ENCODE data around the gene L3MBTL4.
"Not testable (repeated sequence)": the region's sequence is repeated elsewhere in the genome, so short reads cannot be mapped to it uniquely, and the experiment has no call there.

The L3MBTL4 gene

DNA sequence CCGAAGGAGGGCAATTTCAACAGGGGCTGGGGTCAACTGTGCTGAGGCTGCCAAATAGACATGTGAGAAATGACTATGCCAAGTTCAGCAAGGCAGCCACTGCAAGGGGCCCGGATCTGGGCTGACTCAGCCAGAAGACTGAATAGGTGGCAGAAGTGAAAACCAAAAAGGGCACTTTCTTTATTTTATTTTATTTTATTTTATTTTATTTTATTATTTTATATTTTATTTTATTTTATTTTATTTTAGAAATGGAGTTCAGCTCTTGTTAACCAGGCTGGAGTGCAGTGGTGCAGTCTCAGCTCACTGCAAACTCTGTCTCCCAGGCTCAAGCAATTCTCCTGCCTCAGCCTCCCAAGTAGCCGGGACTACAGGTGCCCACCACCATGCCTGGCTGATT lies 228.9 kb downstream of the L3MBTL4 start:
- DNase-seq (ENCODE audit: low read depth), result not testable (repeated sequence)

DNA sequence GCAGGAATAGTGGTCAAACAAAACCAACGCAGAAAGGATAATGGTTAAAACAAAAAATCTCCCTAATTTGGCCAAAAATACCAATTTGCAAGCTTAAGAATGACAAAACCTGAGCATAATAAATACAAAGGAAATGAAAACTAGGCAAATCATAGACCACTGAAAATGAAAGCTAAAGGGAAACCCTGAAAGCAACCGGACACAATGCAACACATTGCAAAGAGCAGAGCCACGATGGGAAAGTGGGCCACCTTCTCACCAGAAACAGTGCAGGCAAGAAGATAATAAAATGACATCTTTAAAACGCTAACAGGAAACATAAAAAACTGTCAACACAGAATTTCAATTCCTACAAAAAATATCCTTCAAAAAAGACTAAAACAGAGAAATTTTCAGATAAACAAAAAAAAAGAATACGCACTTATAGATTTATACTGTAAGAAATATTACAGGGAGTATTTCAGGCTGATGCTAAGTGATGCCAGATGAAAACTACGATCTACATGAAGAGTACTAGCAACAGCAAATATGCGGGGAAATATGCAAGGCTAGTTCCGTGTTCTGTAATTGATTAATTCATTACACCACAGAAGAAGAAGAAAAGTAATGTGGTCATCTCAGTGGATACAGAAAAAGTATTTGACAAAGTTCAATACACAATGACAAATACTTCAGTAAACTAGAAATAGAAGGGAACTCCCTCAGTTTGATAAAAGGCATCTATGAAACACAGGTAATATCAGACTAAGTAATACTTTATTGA lies 239.5 kb downstream of the L3MBTL4 start:
- no peak for DNase-seq (ENCODE audit: low read depth)

DNA sequence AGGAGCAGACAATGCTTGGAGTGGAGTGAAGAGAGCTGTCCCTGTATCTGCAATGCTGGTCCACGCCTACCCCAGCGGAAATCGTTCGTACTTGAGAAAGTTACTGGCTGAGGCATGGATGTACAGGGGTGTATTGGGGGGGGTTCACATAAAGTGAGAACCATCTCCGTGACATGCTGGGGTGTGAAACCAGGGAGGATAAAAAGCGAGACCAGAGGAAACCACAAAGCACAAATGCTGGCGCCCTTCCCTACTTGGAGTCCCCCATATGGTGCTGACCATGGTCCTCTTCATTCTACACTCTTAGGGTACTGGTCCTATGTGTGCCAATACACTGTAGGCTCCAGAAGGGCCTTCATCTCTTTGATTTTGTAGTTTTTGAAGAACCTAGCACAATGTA lies 244.1 kb downstream of the L3MBTL4 start:
- DNase-seq (ENCODE audit: low read depth), result no peak

- DNase-seq (ENCODE audit: low read depth), result no peak
Measured at GRCh38 chr18:6161549-6161948, 253.2 kb downstream of the L3MBTL4 start.

DNA sequence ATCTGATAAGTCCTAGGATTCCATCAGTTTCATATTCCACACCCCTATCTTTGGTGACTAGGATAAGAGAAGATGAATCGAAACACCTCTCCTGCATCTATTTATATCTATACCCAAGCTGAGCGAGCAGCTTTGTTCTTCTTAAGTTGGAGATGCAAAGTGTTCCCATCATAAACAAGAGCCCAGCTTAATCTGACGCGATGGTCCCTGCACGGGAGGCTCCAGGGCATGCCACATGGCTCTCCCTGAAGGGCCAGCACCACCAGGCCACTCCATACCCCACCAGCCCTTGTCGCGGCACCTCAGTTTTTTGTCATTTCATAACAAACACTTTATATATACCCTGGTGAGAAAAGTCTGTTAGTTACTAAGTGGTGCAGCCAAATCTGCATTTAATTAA lies 255.3 kb downstream of the L3MBTL4 start:
- no peak for DNase-seq (ENCODE audit: low read depth)

- DNase-seq (ENCODE audit: low read depth), result no peak
Measured at GRCh38 chr18:6158958-6159357, 255.8 kb downstream of the L3MBTL4 start.

DNA sequence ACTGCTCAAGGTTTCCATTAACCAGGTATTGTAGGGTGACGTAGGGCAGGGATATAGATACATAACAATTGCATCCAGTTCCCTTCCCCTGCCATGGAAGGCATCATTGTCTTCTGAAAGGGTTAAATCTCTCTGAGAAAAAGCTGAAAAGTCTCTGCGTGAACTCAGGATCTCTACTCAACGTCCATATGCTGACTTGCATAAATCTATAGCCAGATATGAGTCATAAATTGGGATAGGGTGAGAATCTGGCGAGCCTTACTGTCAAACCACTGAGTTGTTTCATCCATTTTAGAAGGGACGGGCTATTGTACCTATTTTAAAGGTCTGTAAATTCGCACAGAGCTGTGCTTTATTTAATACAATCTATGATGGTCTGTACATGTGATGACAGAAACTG lies 258.3 kb downstream of the L3MBTL4 start:
- no peak for DNase-seq (ENCODE audit: low read depth)

- DNase-seq (ENCODE audit: low read depth), result no peak
Measured at GRCh38 chr18:6155707-6156106, 259.0 kb downstream of the L3MBTL4 start.

DNA sequence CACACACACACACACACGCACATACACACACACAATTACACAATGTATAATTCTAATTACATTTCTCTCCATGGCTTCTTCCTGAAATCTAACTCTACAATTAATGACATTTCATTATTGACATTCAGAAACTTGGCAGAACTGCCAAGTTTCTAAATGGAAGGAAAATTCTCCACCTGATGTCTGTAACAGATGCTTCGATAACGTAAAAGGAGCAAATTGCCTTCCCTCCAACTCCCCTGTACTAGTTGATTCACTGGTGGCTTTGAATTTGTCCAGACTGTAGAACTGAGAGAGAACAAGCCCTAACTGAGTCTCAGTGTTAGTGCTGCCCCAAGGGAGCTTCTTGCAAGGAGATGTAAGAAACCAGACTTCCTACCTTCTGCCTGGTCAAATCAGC lies 264.3 kb downstream of the L3MBTL4 start:
- DNase-seq (ENCODE audit: low read depth), result no peak

GRCh38 chr18:6146307-6146661 lies 268.4 kb downstream of the L3MBTL4 start:
- DNase-seq (ENCODE audit: low read depth), result no peak

DNA sequence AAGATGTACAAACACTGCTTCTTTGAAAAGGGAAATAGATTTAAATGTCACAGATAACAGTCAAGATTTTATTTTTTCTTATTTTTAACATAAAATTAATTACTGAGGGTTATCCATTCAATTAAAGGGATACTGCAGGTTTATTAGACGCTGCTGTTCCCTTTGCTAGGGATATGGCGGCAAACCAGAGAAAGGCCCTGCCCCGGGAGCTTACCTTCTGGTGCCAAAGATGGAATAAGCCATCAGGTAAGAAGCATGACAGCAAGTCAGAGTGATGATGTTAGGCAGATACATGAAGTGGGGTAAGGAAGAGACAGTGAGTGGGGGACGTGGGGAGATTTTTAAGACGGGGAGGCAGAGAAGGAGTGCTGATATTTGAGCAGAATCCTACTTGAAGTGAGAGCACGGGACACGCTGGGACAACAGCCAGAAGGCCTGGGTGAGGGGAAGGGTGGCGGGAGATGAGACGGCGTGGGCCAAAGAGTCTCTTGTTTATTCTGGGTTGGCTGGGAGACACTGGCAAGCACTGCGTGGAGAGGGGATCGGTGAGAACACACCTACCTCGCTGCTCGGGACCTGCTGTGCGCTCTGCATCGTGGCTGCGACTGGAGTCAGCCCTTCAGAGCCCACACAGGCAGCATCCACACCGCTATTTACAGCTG lies 268.9 kb downstream of the L3MBTL4 start:
- DNase-seq (ENCODE audit: low read depth), result no peak

GRCh38 chr18:6139007-6139406 lies 275.7 kb downstream of the L3MBTL4 start:
- DNase-seq (ENCODE audit: low read depth), result no peak

DNA sequence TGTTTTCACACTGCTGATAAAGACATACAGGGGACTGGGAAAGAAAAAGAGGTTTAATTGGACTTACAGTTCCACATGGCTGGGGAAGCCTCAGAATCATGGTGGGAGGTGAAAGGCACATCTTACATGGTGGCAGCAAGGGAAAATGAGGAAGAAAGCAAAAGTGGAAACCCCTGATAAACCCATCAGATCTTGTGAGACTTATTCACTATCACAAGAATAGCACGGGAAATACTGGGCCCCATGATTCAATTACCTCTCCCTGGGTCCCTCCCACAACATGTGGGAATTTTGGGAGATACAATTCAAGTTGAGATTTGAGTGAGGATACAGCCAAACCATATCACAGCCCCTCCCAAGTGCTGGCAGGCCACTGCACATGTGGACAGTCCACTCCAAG lies 278.8 kb downstream of the L3MBTL4 start:
- DNase-seq (ENCODE audit: low read depth), result not testable (repeated sequence)

GRCh38 chr18:6135029-6135428 lies 279.7 kb downstream of the L3MBTL4 start:
- not testable (repeated sequence) for DNase-seq (ENCODE audit: low read depth)

DNA sequence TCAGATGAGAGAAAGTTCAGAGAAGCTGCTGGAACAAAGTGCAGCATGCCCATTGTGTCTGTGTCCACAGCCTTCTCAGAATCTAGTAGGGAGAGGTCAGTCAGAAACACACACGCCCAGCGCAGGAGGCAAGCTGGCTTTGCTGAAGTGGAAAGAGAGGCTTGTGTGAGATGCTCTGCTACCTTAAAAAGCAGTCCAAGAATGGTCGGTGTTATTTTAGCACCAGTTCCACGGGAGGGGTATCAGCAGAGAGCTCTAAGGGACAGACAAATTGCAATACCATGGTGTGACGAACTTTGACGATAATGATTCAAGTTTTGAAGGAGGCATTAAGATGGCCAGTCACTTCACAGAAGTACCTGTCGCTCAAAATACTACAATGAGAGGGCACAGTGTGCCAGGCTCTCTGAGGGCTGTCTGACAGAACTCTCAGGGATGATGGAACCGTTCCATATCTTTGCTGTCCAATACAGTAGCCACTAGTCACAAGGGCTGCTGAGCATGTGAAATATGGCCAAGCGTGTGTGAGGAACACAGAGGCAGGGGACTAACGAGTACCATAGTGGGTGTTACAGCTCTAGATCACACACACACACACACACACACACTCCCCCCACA lies 281.9 kb downstream of the L3MBTL4 start:
- no peak for DNase-seq (ENCODE audit: low read depth)

GRCh38 chr18:6120820-6121279 lies 293.9 kb downstream of the L3MBTL4 start:
- no peak for DNase-seq (ENCODE audit: low read depth)

- no peak for DNase-seq (ENCODE audit: low read depth)
Measured at GRCh38 chr18:6119761-6120160, 294.9 kb downstream of the L3MBTL4 start.

DNA sequence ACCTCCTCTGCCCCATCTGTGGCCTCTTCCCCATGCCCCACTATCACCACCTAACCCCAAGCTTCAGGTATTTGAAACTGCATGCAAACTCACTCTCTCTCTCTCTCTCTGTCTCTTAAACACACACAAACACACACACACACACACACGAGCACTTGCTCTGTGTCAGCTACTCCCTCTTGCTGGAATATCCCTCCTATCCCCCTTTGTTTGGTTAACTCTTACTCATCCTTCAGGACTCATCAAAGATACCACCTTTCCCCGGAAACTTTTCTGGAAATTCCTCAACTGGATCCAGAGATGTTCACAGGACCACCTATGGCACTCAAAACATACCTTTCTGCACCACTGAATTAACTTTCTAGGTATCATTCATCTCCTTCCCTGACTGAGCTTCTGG lies 296.6 kb downstream of the L3MBTL4 start:
- no peak for DNase-seq (ENCODE audit: low read depth)

- DNase-seq (ENCODE audit: low read depth), result no peak
Measured at GRCh38 chr18:6115710-6116109, 299.0 kb downstream of the L3MBTL4 start.

- DNase-seq (ENCODE audit: low read depth), result no peak
Measured at GRCh38 chr18:6113650-6114049, 301.1 kb downstream of the L3MBTL4 start.

- DNase-seq (ENCODE audit: low read depth), result no peak
Measured at GRCh38 chr18:6111726-6112125, 303.0 kb downstream of the L3MBTL4 start.

DNA sequence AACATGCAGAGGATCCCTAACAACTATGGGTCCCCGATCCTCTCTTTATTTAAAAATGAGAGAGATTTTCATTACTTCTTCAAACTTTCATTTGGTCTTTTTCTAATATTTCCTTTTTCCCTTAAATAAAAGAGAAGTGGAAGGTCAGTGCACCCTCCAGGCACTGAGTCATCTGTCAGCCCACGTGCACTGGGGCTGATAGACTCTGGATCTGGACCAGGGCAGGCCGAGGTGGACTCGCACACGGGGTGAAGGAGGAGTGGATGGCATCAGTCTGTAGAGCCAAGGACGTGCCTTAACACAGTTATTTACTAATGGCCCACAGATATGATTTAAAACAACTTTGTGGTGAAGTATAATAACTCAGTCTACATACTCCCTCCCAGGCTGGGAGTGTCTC lies 305.0 kb downstream of the L3MBTL4 start:
- no peak for DNase-seq (ENCODE audit: low read depth)

DNA sequence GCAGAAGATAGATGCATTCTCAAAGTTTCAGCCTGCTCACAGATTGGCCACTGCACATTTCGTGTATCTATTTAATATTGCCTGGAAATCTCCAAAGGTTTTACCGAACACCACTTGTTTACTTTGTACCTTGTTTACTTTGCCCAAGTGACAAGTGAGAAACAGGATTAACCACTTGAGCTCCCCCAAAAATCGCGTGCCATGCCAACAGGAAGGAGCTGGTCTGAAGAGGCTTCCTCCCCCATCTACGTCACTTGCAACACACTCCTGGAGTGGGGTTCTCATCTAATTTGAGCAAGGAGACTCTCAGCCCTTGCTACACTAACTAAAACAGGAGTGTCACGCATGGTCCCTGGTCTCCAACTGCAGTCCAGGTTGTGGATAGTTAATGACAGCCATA lies 306.9 kb downstream of the L3MBTL4 start:
- DNase-seq (ENCODE audit: low read depth), result no peak
